Stimulated activated naive B cell treated with anti-CD40 and anti-IgM and Interleukin-4, amounts not matched to agents 10 μg/mL and 1 μg/mL and 100 μg/mL, for 72 hours (primary cell): Measurements from ENCODE around the gene CSH2.
"Not testable (repeated sequence)": the region's sequence is repeated elsewhere in the genome, so short reads cannot be mapped to it uniquely, and the experiment has no call there.

Experiments used
- ATAC-seq, 2 donors: fragments of 150-1000 bp; cut with Tn5 transposase; replicated peaks; 2 replicates each; pipeline ENCODE4 v1.10.0; 2021; ENCODE audit warnings: moderate library complexity in 1 of 2
- DNase-seq: peaks from one replicate; pipeline ENCODE4 v3.0.0; 2021
- H3K27ac Mint-ChIP-seq: one replicate; pipeline ENCODE4 v1.8.0; 2022; ENCODE audit warnings: mild to moderate bottlenecking, mixed read lengths
- H3K27me3 Mint-ChIP-seq, 2 donors: one replicate each; pipeline ENCODE4 v1.8.0; 2022; ENCODE audit warnings: mixed read lengths in 2 of 2
- H3K36me3 Mint-ChIP-seq, 2 donors: one replicate each; pipeline ENCODE4 v1.8.0; 2022; ENCODE audit warnings: mixed read lengths in 2 of 2, mild to moderate bottlenecking in 1 of 2
- H3K4me1 Mint-ChIP-seq, 2 donors: one replicate each; pipeline ENCODE4 v1.8.0; 2022; ENCODE audit warnings: mixed read lengths in 2 of 2, mild to moderate bottlenecking in 1 of 2
- H3K4me3 Mint-ChIP-seq, 2 donors: one replicate each; pipeline ENCODE4 v1.8.0; 2022; ENCODE audit warnings: mild to moderate bottlenecking in 2 of 2, mixed read lengths in 2 of 2, moderate library complexity in 1 of 2
- H3K9me3 Mint-ChIP-seq, 2 donors: one replicate each; pipeline ENCODE4 v1.8.0; 2022; ENCODE audit warnings: mixed read lengths in 2 of 2, mild to moderate bottlenecking in 1 of 2

Gene CSH2

DNA sequence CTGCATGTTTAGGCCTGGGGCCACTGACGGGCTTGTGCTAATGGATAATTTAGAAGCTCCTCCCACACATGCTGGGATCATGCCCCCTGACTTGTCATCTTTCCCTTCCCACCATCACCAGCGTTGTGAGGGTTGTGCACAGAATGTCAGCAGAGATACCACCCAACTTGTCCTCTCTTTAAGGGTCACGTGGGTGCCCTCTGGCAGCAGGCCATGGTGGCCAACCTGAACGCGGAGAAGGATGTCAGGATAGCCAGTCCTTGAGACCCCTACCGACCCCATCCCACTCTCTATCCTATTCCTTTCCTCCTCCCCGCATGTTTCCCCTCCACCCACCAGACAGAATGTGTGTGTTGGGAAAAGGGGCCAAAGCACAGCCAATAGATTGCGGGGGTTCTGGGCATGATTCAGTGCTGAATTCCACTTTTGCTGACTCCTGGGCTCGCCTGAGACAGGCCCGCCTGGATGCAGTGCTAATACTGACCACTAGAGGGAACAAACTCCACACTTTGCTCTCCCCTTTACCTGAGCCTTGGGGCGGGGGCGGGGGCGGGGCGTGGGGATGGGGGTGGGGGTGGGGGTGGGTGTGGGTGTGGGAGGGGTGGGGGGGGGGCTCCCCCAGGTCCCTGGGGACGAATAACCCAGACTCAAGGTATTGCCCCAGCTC is 8.6 kb upstream of the CSH2 start, which contains the start of gene GH2:
Gene GH2 (minus strand): TSS at position 10 of the 667 bp plus-strand sequence. CDS start 143 bp downstream, outside the sequence.
- peak; percentile 52 for DNase-seq
- H3K27ac Mint-ChIP-seq: no peak within 1 kb of the TSS
- H3K4me3 Mint-ChIP-seq: no peak within 1 kb of the TSS
- H3K9me3 Mint-ChIP-seq: no peaks in the 10 kb centered on the region
- peaks cover 5 to 12% of the 10 kb centered on the region in 2 donors for H3K27me3 Mint-ChIP-seq
- peak; percentile 82 to 87 for ATAC-seq
- H3K4me1 Mint-ChIP-seq: peaks cover 11 to 25% of the 10 kb centered on the region in 2 donors
- H3K36me3 Mint-ChIP-seq: peaks cover 0 to 2% of the 10 kb centered on the region in 2 donors

- peaks cover 11 to 25% of the 10 kb centered on the region in 2 donors for H3K4me1 Mint-ChIP-seq
- not testable (repeated sequence) for DNase-seq, H3K27ac Mint-ChIP-seq, ATAC-seq, H3K36me3 Mint-ChIP-seq, H3K4me3 Mint-ChIP-seq, H3K9me3 Mint-ChIP-seq
- peaks cover 5 to 12% of the 10 kb centered on the region in 2 donors for H3K27me3 Mint-ChIP-seq
Measured at GRCh38 chr17:63881337-63881736, 7.9 kb upstream of the CSH2 start.

DNA sequence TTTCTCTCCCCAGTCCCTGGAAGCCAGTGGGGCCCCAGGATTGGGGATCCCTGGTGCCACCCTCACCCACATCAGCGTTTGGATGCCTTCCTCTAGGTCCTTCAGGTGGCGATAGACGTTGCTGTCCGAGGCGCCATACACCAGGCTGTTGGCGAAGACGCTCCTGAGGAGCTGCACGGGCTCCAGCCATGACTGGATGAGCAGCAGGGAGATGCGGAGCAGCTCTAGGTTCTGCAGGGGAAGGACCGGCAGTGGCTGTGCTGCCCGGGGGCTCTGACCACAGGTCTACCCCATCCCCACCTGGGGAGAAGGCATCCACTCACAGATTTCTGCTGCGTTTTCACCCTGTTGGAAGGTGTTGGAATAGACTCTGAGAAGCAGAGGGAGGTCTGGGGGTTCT is 7.2 kb upstream of the CSH2 start:
- H3K27ac Mint-ChIP-seq: no peak overlapping the region
- peaks cover 0 to 2% of the 10 kb centered on the region in 2 donors for H3K36me3 Mint-ChIP-seq
- no peak overlapping the region for H3K4me3 Mint-ChIP-seq
- peaks cover 11 to 25% of the 10 kb centered on the region in 2 donors for H3K4me1 Mint-ChIP-seq
- peaks cover 5 to 13% of the 10 kb centered on the region in 2 donors for H3K27me3 Mint-ChIP-seq
- ATAC-seq (no peak), DNase-seq (no peak)
- H3K9me3 Mint-ChIP-seq: no peaks in the 10 kb centered on the region

- peaks cover 13% of the 10 kb centered on the region in 2 donors for H3K27me3 Mint-ChIP-seq
- H3K9me3 Mint-ChIP-seq, DNase-seq, H3K27ac Mint-ChIP-seq, H3K4me3 Mint-ChIP-seq, H3K36me3 Mint-ChIP-seq: not testable (repeated sequence)
- peaks cover 11% of the 10 kb centered on the region in 2 donors for H3K4me1 Mint-ChIP-seq
- peak in 1 of 2 donors; percentile 27 for ATAC-seq
Measured at GRCh38 chr17:63878413-63878812, 4.9 kb upstream of the CSH2 start.

GRCh38 chr17:63874693-63875092 is 1.2 kb upstream of the CSH2 start:
- not testable (repeated sequence) for H3K4me3 Mint-ChIP-seq, DNase-seq, H3K27ac Mint-ChIP-seq

GRCh38 chr17:63874061-63874626 is 667 bp upstream of the CSH2 start:
- not testable (repeated sequence) for H3K27ac Mint-ChIP-seq, H3K36me3 Mint-ChIP-seq, H3K4me1 Mint-ChIP-seq, H3K27me3 Mint-ChIP-seq, H3K4me3 Mint-ChIP-seq, H3K9me3 Mint-ChIP-seq, DNase-seq
- ATAC-seq: peak; percentile 52 to 75

More at GRCh38 chr17:63874693-63875092, 1.2 kb upstream of the CSH2 start:
- H3K27me3 Mint-ChIP-seq, H3K36me3 Mint-ChIP-seq, H3K9me3 Mint-ChIP-seq, H3K4me1 Mint-ChIP-seq, ATAC-seq: not testable (repeated sequence)

GRCh38 chr17:63871646-63872365 is 1.7 kb downstream of the CSH2 start:
- not testable (repeated sequence) for DNase-seq, ATAC-seq, H3K36me3 Mint-ChIP-seq, H3K9me3 Mint-ChIP-seq, H3K4me1 Mint-ChIP-seq, H3K27me3 Mint-ChIP-seq, H3K27ac Mint-ChIP-seq, H3K4me3 Mint-ChIP-seq

- not testable (repeated sequence) for H3K4me3 Mint-ChIP-seq, DNase-seq, H3K9me3 Mint-ChIP-seq, ATAC-seq, H3K36me3 Mint-ChIP-seq, H3K27ac Mint-ChIP-seq, H3K27me3 Mint-ChIP-seq, H3K4me1 Mint-ChIP-seq
Measured at GRCh38 chr17:63870292-63870665, 3.2 kb downstream of the CSH2 start.

- not testable (repeated sequence) for H3K4me3 Mint-ChIP-seq, DNase-seq, H3K36me3 Mint-ChIP-seq, H3K27me3 Mint-ChIP-seq, H3K27ac Mint-ChIP-seq, H3K9me3 Mint-ChIP-seq, H3K4me1 Mint-ChIP-seq
- peak in 1 of 2 donors; percentile 51 for ATAC-seq
Measured at GRCh38 chr17:63869491-63870291, 3.8 kb downstream of the CSH2 start.

GRCh38 chr17:63866625-63867024 is 6.9 kb downstream of the CSH2 start:
- H3K4me3 Mint-ChIP-seq, H3K27ac Mint-ChIP-seq, H3K27me3 Mint-ChIP-seq, DNase-seq, H3K36me3 Mint-ChIP-seq, H3K4me1 Mint-ChIP-seq, H3K9me3 Mint-ChIP-seq: not testable (repeated sequence)
- peak; percentile 47 to 56 for ATAC-seq

DNA sequence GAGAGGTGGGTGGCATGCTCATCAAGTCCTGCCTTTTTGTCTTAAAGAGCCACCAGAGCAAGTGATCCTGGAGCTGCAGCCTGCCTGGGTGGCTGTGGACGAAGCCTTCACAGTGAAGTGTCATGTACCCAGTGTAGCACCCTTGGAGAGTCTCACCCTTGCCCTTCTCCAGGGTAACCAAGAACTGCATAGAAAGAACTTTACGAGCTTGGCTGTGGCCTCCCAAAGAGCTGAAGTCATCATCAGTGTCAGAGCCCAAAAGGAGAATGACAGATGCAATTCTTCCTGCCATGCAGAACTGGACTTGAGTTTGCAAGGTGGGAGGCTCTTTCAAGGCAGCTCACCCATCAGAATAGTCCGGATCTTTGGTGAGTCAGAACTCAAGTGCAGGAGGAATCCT is 14.2 kb downstream of the CSH2 start:
- H3K36me3 Mint-ChIP-seq: no peaks in the 10 kb centered on the region
- no peak for ATAC-seq
- no peaks in the 10 kb centered on the region for H3K9me3 Mint-ChIP-seq

DNA sequence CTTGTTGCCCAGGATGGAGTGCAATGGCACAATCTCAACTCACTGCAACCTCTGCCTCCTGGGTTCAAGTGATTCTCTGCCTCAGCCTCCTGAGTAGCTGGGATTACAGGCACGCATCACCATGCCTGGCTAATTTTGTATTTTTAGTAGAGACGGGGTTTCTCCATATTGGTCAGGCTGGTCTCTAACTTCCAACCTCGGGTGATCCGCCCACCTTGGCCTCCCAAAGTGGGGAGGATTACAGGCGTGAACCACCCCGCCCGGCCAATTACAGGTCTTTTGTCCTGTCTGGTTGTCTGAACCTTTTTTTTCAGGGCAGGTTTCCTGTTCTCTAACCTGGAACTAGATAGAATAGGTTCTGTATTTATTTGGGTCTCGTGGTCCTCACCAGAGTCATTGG is 17.1 kb downstream of the CSH2 start:
- not testable (repeated sequence) for H3K9me3 Mint-ChIP-seq, H3K4me3 Mint-ChIP-seq, ATAC-seq, H3K36me3 Mint-ChIP-seq, H3K27ac Mint-ChIP-seq, H3K4me1 Mint-ChIP-seq, DNase-seq, H3K27me3 Mint-ChIP-seq

More for the DNA sequence above, 14.2 kb downstream of the CSH2 start:
- H3K27me3 Mint-ChIP-seq: no peaks in the 10 kb centered on the region
- H3K4me1 Mint-ChIP-seq: peaks cover 0 to 2% of the 10 kb centered on the region in 2 donors
- no peak for DNase-seq
- H3K4me3 Mint-ChIP-seq: no peak overlapping the region
- no peak overlapping the region for H3K27ac Mint-ChIP-seq

GRCh38 chr17:63855185-63855584 is 18.3 kb downstream of the CSH2 start:
- Mint-ChIP-seq H3K9me3 (no peaks in the 10 kb centered on the region), H3K36me3 (no peaks in the 10 kb centered on the region), H3K27me3 (no peaks in the 10 kb centered on the region), H3K4me3 (no peak overlapping the region), H3K27ac (no peak overlapping the region), H3K4me1 (peaks cover 0 to 2% of the 10 kb centered on the region in 2 donors)
- ATAC-seq (no peak), DNase-seq (no peak)

DNA sequence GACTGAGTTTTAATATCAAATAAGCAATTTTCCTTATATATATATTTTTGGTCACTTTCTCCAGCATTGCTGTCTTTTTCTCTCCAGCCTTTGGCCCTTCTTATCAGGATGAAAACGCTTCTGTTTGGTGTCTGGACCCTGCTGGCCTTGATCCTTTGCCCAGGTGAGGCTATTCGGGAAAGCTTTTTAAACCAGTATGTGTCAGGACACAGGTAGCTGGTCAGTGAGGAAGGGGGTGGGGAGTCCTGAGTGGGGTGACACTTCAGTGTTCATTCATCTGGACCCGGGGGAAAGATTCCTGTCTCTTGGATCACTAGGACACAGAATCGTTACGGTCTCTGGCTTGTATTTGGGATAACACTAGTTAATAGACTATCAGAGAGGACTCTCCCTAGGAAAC is 18.8 kb downstream of the CSH2 start:
- Mint-ChIP-seq H3K27me3 (no peaks in the 10 kb centered on the region), H3K9me3 (no peaks in the 10 kb centered on the region), H3K36me3 (no peaks in the 10 kb centered on the region), H3K4me1 (no peaks in the 10 kb centered on the region), H3K27ac (peak overlapping the region; percentile 25), H3K4me3 (no peak overlapping the region)
- no peak for ATAC-seq
- DNase-seq: no peak
